ENCODE results near the gene NME3.
"Not testable (repeated sequence)": the region's sequence is repeated elsewhere in the genome, so short reads cannot be mapped to it uniquely, and the experiment has no call there.

The NME3 gene

DNA sequence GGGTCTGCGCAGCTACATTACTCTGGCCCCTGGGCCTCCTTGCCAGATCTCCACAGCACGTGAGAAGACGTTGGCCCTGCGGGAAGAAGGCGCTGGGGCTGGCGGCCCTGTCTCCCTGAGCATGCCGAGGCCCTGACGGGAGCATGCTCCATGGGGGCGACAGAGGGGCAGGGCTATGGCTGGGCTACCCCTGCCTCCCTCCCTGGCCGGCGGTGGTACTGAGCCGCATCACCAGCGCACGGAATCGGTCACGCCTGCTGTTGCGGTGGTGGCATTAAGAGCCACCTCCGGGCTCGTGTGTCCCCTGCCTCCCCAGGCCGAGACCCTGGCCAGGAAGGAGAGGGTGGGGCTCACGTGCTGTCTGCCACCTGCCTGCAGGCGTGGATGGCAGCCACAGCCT is 37.2 kb downstream of the NME3 start:
- H3K27me3 ChIP-seq (ENCODE audit: insufficient read depth, poor library complexity, severe bottlenecking): no peaks in the 10 kb centered on the region

DNA sequence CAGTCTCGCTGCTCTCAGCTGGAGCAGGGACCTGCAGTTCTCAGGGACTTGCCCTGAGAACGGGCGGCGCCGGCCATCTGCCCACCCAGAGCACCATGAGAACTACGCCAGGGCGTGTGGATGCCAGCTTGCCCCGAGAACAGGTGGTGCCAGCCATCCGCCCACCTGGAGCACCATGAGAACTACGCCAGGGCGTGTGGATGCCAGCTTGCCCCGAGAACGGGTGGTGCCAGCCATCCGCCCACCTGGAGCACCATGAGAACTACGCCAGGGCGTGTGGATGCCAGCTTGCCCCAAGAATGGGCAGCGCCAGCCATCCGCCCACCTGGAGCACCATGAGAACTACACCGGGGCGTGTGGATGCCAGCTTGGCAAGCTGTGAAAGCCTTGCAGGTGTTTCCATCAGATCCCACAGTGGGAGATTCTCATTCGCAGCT is 38.8 kb downstream of the NME3 start:
- ATAC-seq (ENCODE audit: low read depth); H3K4me1 ChIP-seq (ENCODE audit: insufficient read depth, poor library complexity, severe bottlenecking); H3K27ac ChIP-seq (ENCODE audit: poor library complexity, severe bottlenecking); H3K4me3 ChIP-seq (ENCODE audit: severe bottlenecking); H3K9me3 ChIP-seq (ENCODE audit: severe bottlenecking); H3K27me3 ChIP-seq (ENCODE audit: insufficient read depth, poor library complexity, severe bottlenecking); DNase-seq (ENCODE audit: low spot score): not testable (repeated sequence)
- peaks cover 20% of the 10 kb centered on the region for H3K36me3 ChIP-seq (ENCODE audit: low read depth)

More for the DNA sequence above, 37.2 kb downstream of the NME3 start:
- Histone ChIP-seq H3K4me3 (ENCODE audit: severe bottlenecking) (no peak overlapping the region), H3K27ac (ENCODE audit: poor library complexity, severe bottlenecking) (no peak overlapping the region), H3K36me3 (ENCODE audit: low read depth) (peaks cover 20% of the 10 kb centered on the region), H3K4me1 (ENCODE audit: insufficient read depth, poor library complexity, severe bottlenecking) (no peaks in the 10 kb centered on the region), H3K9me3 (ENCODE audit: severe bottlenecking) (no peaks in the 10 kb centered on the region)
- DNase-seq (ENCODE audit: low spot score) (no peak), ATAC-seq (ENCODE audit: low read depth) (no peak)
- TF ChIP-seq, protein P1, sequence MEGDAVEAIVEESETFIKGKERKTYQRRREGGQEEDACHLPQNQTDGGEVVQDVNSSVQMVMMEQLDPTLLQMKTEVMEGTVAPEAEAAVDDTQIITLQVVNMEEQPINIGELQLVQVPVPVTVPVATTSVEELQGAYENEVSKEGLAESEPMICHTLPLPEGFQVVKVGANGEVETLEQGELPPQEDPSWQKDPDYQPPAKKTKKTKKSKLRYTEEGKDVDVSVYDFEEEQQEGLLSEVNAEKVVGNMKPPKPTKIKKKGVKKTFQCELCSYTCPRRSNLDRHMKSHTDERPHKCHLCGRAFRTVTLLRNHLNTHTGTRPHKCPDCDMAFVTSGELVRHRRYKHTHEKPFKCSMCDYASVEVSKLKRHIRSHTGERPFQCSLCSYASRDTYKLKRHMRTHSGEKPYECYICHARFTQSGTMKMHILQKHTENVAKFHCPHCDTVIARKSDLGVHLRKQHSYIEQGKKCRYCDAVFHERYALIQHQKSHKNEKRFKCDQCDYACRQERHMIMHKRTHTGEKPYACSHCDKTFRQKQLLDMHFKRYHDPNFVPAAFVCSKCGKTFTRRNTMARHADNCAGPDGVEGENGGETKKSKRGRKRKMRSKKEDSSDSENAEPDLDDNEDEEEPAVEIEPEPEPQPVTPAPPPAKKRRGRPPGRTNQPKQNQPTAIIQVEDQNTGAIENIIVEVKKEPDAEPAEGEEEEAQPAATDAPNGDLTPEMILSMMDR (IDR thresholded peaks at IDR 0.05; ENCODE audit: poor library complexity, severe bottlenecking): no peak

DNA sequence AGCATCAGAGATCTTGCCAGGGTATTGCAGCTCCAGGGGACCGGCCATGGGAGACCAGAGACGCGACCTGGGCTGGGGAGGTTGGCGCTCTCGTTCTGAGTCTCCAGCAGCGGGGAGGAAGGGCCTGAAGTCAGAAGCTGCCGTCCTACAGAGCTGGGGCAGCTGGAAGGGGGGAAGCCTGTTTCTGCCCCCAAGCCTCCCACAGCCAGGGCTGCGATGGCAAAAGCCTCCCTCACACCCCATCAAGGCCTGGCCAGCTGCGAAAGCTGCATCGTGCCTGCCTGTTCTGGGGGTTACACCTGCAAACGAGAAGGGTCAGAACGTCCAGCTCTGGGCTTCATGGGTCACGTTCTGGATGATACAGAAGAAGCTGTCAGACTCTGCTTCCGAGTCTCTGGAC is 39.3 kb downstream of the NME3 start:
- TF ChIP-seq, protein P1 (IDR thresholded peaks at IDR 0.05; ENCODE audit: poor library complexity, severe bottlenecking): no peak
- ATAC-seq (ENCODE audit: low read depth) (no peak), DNase-seq (ENCODE audit: low spot score) (no peak)
- H3K4me3 ChIP-seq (ENCODE audit: severe bottlenecking): no peak overlapping the region
- no peaks in the 10 kb centered on the region for H3K27me3 ChIP-seq (ENCODE audit: insufficient read depth, poor library complexity, severe bottlenecking)
- H3K4me1 ChIP-seq (ENCODE audit: insufficient read depth, poor library complexity, severe bottlenecking): no peaks in the 10 kb centered on the region
- H3K27ac ChIP-seq (ENCODE audit: poor library complexity, severe bottlenecking): no peak overlapping the region
- no peaks in the 10 kb centered on the region for H3K9me3 ChIP-seq (ENCODE audit: severe bottlenecking)
- H3K36me3 ChIP-seq (ENCODE audit: low read depth): peaks cover 20% of the 10 kb centered on the region

DNA sequence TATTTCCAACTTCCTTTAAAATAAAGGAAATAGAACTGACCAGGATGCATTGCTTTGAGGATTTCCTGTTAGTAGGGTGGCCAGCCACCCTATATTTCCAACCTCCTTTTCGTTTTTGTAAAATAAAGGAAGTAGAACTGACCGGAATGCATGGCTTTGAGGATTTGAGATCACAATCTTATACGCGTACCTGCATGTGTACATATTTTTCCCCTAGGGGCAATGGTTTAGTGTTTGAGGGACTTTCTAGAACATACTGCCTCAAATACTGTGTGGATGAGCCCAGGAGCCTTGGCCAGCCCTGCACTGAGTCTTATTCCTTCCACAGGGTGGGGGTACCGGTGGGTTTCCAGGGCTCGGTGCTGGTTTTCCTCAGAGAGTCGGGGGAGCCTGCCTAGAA is 39.7 kb downstream of the NME3 start:
- peaks cover 20% of the 10 kb centered on the region for H3K36me3 ChIP-seq (ENCODE audit: low read depth)
- no peak overlapping the region for H3K4me3 ChIP-seq (ENCODE audit: severe bottlenecking)
- TF ChIP-seq, protein P1 (IDR thresholded peaks at IDR 0.05; ENCODE audit: poor library complexity, severe bottlenecking): no peak
- no peaks in the 10 kb centered on the region for H3K4me1 ChIP-seq (ENCODE audit: insufficient read depth, poor library complexity, severe bottlenecking)
- H3K27me3 ChIP-seq (ENCODE audit: insufficient read depth, poor library complexity, severe bottlenecking): no peaks in the 10 kb centered on the region
- H3K27ac ChIP-seq (ENCODE audit: poor library complexity, severe bottlenecking): no peak overlapping the region
- no peaks in the 10 kb centered on the region for H3K9me3 ChIP-seq (ENCODE audit: severe bottlenecking)
- no peak for DNase-seq (ENCODE audit: low spot score)
- no peak for ATAC-seq (ENCODE audit: low read depth)

DNA sequence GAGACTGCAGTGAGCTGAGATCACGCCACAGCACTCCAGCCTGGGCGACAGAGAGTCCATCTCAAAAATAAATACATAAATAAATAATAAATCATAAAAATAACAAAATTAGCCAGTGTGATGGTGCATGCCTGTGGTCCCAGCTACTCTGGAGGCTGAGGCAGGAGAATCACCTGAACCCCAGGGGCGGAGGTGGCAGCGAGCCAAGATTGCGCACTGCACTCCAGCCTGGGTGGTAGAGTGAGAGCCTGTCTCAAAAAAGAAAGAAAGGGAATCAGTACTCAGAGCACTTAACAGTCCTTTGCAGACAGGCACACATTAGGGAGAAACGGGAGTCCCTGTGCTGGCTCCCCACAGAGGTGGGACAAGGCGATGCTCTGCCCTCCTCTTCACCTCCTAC is 40.3 kb downstream of the NME3 start:
- DNase-seq (ENCODE audit: low spot score): no peak
- peaks cover 22% of the 10 kb centered on the region for H3K36me3 ChIP-seq (ENCODE audit: low read depth)
- no peak overlapping the region for H3K4me3 ChIP-seq (ENCODE audit: severe bottlenecking)
- TF ChIP-seq, protein P1 (IDR thresholded peaks at IDR 0.05; ENCODE audit: poor library complexity, severe bottlenecking): no peak
- ATAC-seq (ENCODE audit: low read depth): no peak
- H3K27ac ChIP-seq (ENCODE audit: poor library complexity, severe bottlenecking): no peak overlapping the region
- no peaks in the 10 kb centered on the region for H3K4me1 ChIP-seq (ENCODE audit: insufficient read depth, poor library complexity, severe bottlenecking)
- no peaks in the 10 kb centered on the region for H3K9me3 ChIP-seq (ENCODE audit: severe bottlenecking)
- no peaks in the 10 kb centered on the region for H3K27me3 ChIP-seq (ENCODE audit: insufficient read depth, poor library complexity, severe bottlenecking)

Measured in RWPE2 (cell line).